ENCODE measurements around the gene HOXB4.
"Not testable (repeated sequence)": the region's sequence is repeated elsewhere in the genome, so short reads cannot be mapped to it uniquely, and the experiment has no call there.

HOXB4 gene

GRCh38 chr17:48535793-48536559 lies 42.2 kb downstream of the HOXB4 start:
- DNase-seq (ENCODE audit: low read depth in 2 of 2, low spot score in 1 of 2), result not testable (repeated sequence)

- DNase-seq (ENCODE audit: low read depth in 2 of 2, low spot score in 1 of 2), result no peak
Measured at GRCh38 chr17:48532261-48532660, 45.9 kb downstream of the HOXB4 start.

- DNase-seq (ENCODE audit: low read depth in 2 of 2, low spot score in 1 of 2), result no peak
Measured at GRCh38 chr17:48530887-48531272, 47.3 kb downstream of the HOXB4 start, which contains the start of gene HOXB1. HOXB1 (minus strand) TSS chr17:48531011; CDS start chr17:48530904, 107 bp downstream.

GRCh38 chr17:48530208-48530886 lies 47.8 kb downstream of the HOXB4 start:
- no peak for DNase-seq (ENCODE audit: low read depth in 2 of 2, low spot score in 1 of 2)

- no peak for DNase-seq (ENCODE audit: low read depth in 2 of 2, low spot score in 1 of 2)
Measured at GRCh38 chr17:48529683-48530009, 48.5 kb downstream of the HOXB4 start.

- no peak for DNase-seq (ENCODE audit: low read depth in 2 of 2, low spot score in 1 of 2)
Measured at GRCh38 chr17:48528936-48529682, 49.0 kb downstream of the HOXB4 start.

- DNase-seq (ENCODE audit: low read depth in 2 of 2, low spot score in 1 of 2), result no peak
Measured at GRCh38 chr17:48528153-48528935, 49.8 kb downstream of the HOXB4 start.

GRCh38 chr17:48527547-48527932 lies 50.6 kb downstream of the HOXB4 start:
- no peak for DNase-seq (ENCODE audit: low read depth in 2 of 2, low spot score in 1 of 2)

GRCh38 chr17:48526608-48527546 lies 51.3 kb downstream of the HOXB4 start:
- DNase-seq (ENCODE audit: low read depth in 2 of 2, low spot score in 1 of 2), result no peak
